ENCODE data around the gene CTBP1.

The CTBP1 gene

GRCh38 chr4:1258457-1258856 lies 9.5 kb upstream of the CTBP1 start:
- DNase-seq (ENCODE audit: low read depth) = no peak
- H3K4me3 ChIP-seq (ENCODE audit: low read depth, low read length) = no peak overlapping the region
- peak; percentile 20 for TF ChIP-seq CTCF (IDR thresholded peaks at IDR 0.05; ENCODE audit: low read depth, low read length, missing control alignments)

- no peak overlapping the region for H3K4me3 ChIP-seq (ENCODE audit: low read depth, low read length)
- no peak for DNase-seq (ENCODE audit: low read depth)
- TF ChIP-seq CTCF (IDR thresholded peaks at IDR 0.05; ENCODE audit: low read depth, low read length, missing control alignments) = no peak
Observed at GRCh38 chr4:1255699-1256098, 6.8 kb upstream of the CTBP1 start.

- H3K4me3 ChIP-seq (ENCODE audit: low read depth, low read length) = no peak overlapping the region
- TF ChIP-seq CTCF (IDR thresholded peaks at IDR 0.05; ENCODE audit: low read depth, low read length, missing control alignments) = no peak
- DNase-seq (ENCODE audit: low read depth) = no peak
Observed at GRCh38 chr4:1255151-1255550, 6.2 kb upstream of the CTBP1 start.

- DNase-seq (ENCODE audit: low read depth) = no peak
- H3K4me3 ChIP-seq (ENCODE audit: low read depth, low read length) = no peak overlapping the region
- no peak for TF ChIP-seq CTCF (IDR thresholded peaks at IDR 0.05; ENCODE audit: low read depth, low read length, missing control alignments)
Observed at GRCh38 chr4:1253831-1254230, 4.9 kb upstream of the CTBP1 start.

- H3K4me3 ChIP-seq (ENCODE audit: low read depth, low read length) = no peak overlapping the region
- DNase-seq (ENCODE audit: low read depth) = no peak
- TF ChIP-seq CTCF (IDR thresholded peaks at IDR 0.05; ENCODE audit: low read depth, low read length, missing control alignments) = no peak
Observed at GRCh38 chr4:1252928-1253492, 4.1 kb upstream of the CTBP1 start.

- no peak for TF ChIP-seq CTCF (IDR thresholded peaks at IDR 0.05; ENCODE audit: low read depth, low read length, missing control alignments)
- no peak overlapping the region for H3K4me3 ChIP-seq (ENCODE audit: low read depth, low read length)
- DNase-seq (ENCODE audit: low read depth) = no peak
Observed at GRCh38 chr4:1251773-1252066, 2.8 kb upstream of the CTBP1 start.

- TF ChIP-seq CTCF (IDR thresholded peaks at IDR 0.05; ENCODE audit: low read depth, low read length, missing control alignments) = no peak
- no peak overlapping the region for H3K4me3 ChIP-seq (ENCODE audit: low read depth, low read length)
- no peak for DNase-seq (ENCODE audit: low read depth)
Observed at GRCh38 chr4:1250921-1251772, 2.2 kb upstream of the CTBP1 start.
